Spleen (tissue), 7 donors: ENCODE results near the gene HNRNPA1.

Experiments used
- CTCF ChIP-seq, 11 experiments: fragments of 200-600 bp in 7 of 11; fragments of 450-650 bp in 4 of 11; sonication (generic) in 4 of 11; IDR thresholded peaks in 8 of 11; conservative IDR thresholded peaks in 3 of 11; 1 replicate in 7 of 11; 2 replicates in 4 of 11; pipeline versions ENCODE4 v1.4.0 to v1.8.0; 2016 to 2021; ENCODE audit warnings: antibody characterized with exemption in 11 of 11, inconsistent platforms in 4 of 11, mild to moderate bottlenecking in 1 of 11
- POLR2A ChIP-seq, 3 donors: fragments of 450-650 bp; IDR thresholded peaks; one replicate each; pipeline ENCODE4 v1.5.1; 2017; ENCODE audit warnings: antibody characterized with exemption in 3 of 3, mild to moderate bottlenecking in 1 of 3
- donor health status: DM: no; HTN: no; CAD: no; lungs with moderate emphysema.
- donor health status: DM: no; HTN: no; CAD: no.
- donor health status: DM: no; HTN: no; CAD: no.

- TF ChIP-seq CTCF (IDR thresholded peaks at IDR 0.05 in 8 of 11, conservative IDR thresholded peaks at IDR 0.05 in 3 of 11) (no peak), POLR2A (IDR thresholded peaks at IDR 0.05) (no peak)
These were observed 49.2 kb downstream of the HNRNPA1 start for GRCh38 chr12:54329759-54330158.
